ENCODE data around the gene HYAL3.

Gene HYAL3

DNA sequence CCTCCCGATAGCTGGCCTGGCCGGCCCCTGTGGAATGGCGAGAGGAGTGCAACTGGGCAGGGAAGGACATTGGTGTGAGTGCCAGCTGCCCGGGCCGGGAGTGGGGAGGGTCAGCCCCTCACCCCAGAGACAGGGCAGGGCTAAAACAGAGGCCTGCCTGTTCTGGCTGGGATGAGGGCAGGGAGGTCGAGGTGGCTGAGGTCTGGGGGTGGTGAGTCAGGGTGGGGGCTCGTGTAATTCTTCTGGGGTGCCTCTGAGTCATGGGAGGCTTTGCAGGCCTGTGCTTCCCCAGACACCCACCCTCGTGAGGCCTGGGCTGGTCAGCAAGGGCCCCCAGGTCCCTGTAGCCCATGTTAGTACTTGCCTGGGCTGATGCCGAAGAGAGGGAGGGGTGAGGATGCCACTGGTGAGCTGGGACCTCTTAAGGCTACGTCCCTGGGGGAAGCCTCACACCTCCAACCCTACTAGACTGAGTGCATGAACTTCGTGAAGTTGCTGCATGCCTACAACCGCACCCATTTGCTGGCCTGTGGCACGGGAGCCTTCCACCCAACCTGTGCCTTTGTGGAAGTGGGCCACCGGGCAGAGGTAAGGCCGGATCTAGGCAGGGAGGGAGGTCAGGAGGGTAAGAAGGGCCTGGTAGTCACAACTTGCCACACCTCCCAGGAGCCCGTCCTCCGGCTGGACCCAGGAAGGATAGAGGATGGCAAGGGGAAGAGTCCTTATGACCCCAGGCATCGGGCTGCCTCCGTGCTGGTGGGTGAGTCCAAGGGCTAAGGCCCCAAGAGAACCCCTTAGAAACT, 28.6 kb downstream of the HYAL3 start:
- Histone ChIP-seq H3K4me3 (ENCODE audit: low read length) (no peak overlapping the region), H3K4me1 (ENCODE audit: control insufficient read depth, low read depth, low read length) (peaks cover 8% of the 10 kb centered on the region), H3K79me1 (ENCODE audit: low read length) (no peaks in the 10 kb centered on the region), H3K79me2 (ENCODE audit: control insufficient read depth, insufficient read depth, low read length) (no peaks in the 10 kb centered on the region), H3K9ac (ENCODE audit: low read length) (no peak overlapping the region), H3K56ac (ENCODE audit: low read length) (no peak overlapping the region), H3K27me3 (ENCODE audit: insufficient read depth, low read length, poor library complexity) (peaks cover 4% of the 10 kb centered on the region), H3K27ac (ENCODE audit: low read depth, low read length) (no peak overlapping the region), H3K4ac (ENCODE audit: low read depth, low read length) (no peak overlapping the region), H2AK5ac (ENCODE audit: low read length) (no peak overlapping the region), H4K8ac (ENCODE audit: low read depth, low read length) (no peak overlapping the region), H2BK120ac (ENCODE audit: low read depth, low read length) (no peak overlapping the region), H2BK5ac (ENCODE audit: low read length) (no peak overlapping the region), H3K23ac (ENCODE audit: low read length) (no peak overlapping the region), H2BK15ac (replicated peaks; ENCODE audit: low read depth) (no peak overlapping the region), H3K18ac (ENCODE audit: low read length) (no peak overlapping the region), H4K5ac (ENCODE audit: low read length) (no peak overlapping the region), H3K36me3 (ENCODE audit: control insufficient read depth, insufficient read depth, low read length) (no peaks in the 10 kb centered on the region), H3K4me2 (ENCODE audit: low read length) (no peak overlapping the region)
- no CpG with 5 or more reads among the region's 19 CpGs for WGBS (ENCODE audit: extremely low coverage, insufficient coverage, low lambda C conversion rate)
- no peak for DNase-seq

DNA sequence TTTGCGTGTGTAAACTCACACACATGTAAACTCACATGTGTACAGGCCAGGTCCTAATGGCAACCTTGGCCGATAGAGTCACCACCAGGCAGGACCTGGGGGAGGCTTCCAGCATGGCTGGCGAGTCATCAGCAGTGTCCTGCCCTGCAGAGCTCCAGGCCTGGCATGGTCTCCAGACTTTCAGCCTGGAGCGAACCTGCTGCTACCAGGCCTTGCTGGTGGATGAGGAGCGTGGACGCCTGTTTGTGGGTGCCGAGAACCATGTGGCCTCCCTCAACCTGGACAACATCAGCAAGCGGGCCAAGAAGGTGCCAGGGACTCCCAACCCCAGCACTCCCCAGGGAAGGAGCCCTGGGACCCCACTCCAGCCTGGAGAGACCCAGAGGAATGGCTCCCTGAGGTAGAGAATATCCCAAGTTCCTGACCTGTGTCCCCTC, 29.2 kb downstream of the HYAL3 start:
- no peak overlapping the region for H3K4me3 ChIP-seq (ENCODE audit: low read length)
- H4K8ac ChIP-seq (ENCODE audit: low read depth, low read length) = no peak overlapping the region
- H3K18ac ChIP-seq (ENCODE audit: low read length) = no peak overlapping the region
- peaks cover 3% of the 10 kb centered on the region for H3K27me3 ChIP-seq (ENCODE audit: insufficient read depth, low read length, poor library complexity)
- no peak overlapping the region for H3K27ac ChIP-seq (ENCODE audit: low read depth, low read length)
- H3K23ac ChIP-seq (ENCODE audit: low read length) = no peak overlapping the region
- no peak overlapping the region for H3K4ac ChIP-seq (ENCODE audit: low read depth, low read length)
- H3K79me1 ChIP-seq (ENCODE audit: low read length) = no peaks in the 10 kb centered on the region
- H3K9ac ChIP-seq (ENCODE audit: low read length) = no peak overlapping the region
- H2AK5ac ChIP-seq (ENCODE audit: low read length) = no peak overlapping the region
- no peak overlapping the region for H2BK5ac ChIP-seq (ENCODE audit: low read length)
- no peaks in the 10 kb centered on the region for H3K79me2 ChIP-seq (ENCODE audit: control insufficient read depth, insufficient read depth, low read length)
- H3K36me3 ChIP-seq (ENCODE audit: control insufficient read depth, insufficient read depth, low read length) = no peaks in the 10 kb centered on the region
- no peak overlapping the region for H2BK15ac ChIP-seq (replicated peaks; ENCODE audit: low read depth)
- no peak overlapping the region for H4K5ac ChIP-seq (ENCODE audit: low read length)
- no peak overlapping the region for H2BK120ac ChIP-seq (ENCODE audit: low read depth, low read length)
- peaks cover 13% of the 10 kb centered on the region for H3K4me1 ChIP-seq (ENCODE audit: control insufficient read depth, low read depth, low read length)
- no peak overlapping the region for H3K56ac ChIP-seq (ENCODE audit: low read length)
- WGBS (ENCODE audit: extremely low coverage, insufficient coverage, low lambda C conversion rate) = no CpG with 5 or more reads among the region's 8 CpGs
- DNase-seq = no peak
- no peak overlapping the region for H3K4me2 ChIP-seq (ENCODE audit: low read length)

DNA sequence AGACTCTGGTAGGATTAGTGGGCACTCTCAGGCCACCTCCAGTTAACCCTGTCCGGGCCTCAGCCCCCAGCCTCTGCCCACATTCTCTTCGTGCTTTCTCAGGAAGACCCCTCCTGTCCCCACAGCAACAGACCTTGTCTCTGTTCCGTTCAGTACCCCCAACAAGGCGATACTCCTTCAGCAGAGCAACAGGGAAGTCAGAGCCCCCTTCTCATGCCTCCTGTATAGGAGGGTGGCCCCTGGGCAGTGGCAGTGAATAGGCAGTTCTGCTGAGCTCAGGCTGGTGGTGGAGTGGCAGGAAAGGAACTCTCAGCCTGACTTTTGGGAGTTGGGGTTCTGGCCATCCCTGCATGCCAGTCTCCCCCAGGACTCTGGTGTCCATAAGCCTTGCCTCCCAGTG, 29.7 kb downstream of the HYAL3 start:
- Histone ChIP-seq H3K4me1 (ENCODE audit: control insufficient read depth, low read depth, low read length) (peaks cover 14% of the 10 kb centered on the region), H3K4me3 (ENCODE audit: low read length) (no peak overlapping the region), H4K5ac (ENCODE audit: low read length) (no peak overlapping the region), H3K4ac (ENCODE audit: low read depth, low read length) (no peak overlapping the region), H2BK120ac (ENCODE audit: low read depth, low read length) (no peak overlapping the region), H3K27me3 (ENCODE audit: insufficient read depth, low read length, poor library complexity) (peaks cover under 1% of the 10 kb centered on the region), H4K8ac (ENCODE audit: low read depth, low read length) (no peak overlapping the region), H3K18ac (ENCODE audit: low read length) (no peak overlapping the region), H3K27ac (ENCODE audit: low read depth, low read length) (no peak overlapping the region), H3K4me2 (ENCODE audit: low read length) (no peak overlapping the region), H2BK15ac (replicated peaks; ENCODE audit: low read depth) (no peak overlapping the region), H3K56ac (ENCODE audit: low read length) (no peak overlapping the region), H3K79me1 (ENCODE audit: low read length) (no peaks in the 10 kb centered on the region), H3K9ac (ENCODE audit: low read length) (no peak overlapping the region), H3K79me2 (ENCODE audit: control insufficient read depth, insufficient read depth, low read length) (no peaks in the 10 kb centered on the region), H3K23ac (ENCODE audit: low read length) (no peak overlapping the region), H2AK5ac (ENCODE audit: low read length) (no peak overlapping the region), H3K36me3 (ENCODE audit: control insufficient read depth, insufficient read depth, low read length) (no peaks in the 10 kb centered on the region), H2BK5ac (ENCODE audit: low read length) (no peak overlapping the region)
- no peak for DNase-seq
- no CpG with 5 or more reads among the region's 4 CpGs for WGBS (ENCODE audit: extremely low coverage, insufficient coverage, low lambda C conversion rate)

DNA sequence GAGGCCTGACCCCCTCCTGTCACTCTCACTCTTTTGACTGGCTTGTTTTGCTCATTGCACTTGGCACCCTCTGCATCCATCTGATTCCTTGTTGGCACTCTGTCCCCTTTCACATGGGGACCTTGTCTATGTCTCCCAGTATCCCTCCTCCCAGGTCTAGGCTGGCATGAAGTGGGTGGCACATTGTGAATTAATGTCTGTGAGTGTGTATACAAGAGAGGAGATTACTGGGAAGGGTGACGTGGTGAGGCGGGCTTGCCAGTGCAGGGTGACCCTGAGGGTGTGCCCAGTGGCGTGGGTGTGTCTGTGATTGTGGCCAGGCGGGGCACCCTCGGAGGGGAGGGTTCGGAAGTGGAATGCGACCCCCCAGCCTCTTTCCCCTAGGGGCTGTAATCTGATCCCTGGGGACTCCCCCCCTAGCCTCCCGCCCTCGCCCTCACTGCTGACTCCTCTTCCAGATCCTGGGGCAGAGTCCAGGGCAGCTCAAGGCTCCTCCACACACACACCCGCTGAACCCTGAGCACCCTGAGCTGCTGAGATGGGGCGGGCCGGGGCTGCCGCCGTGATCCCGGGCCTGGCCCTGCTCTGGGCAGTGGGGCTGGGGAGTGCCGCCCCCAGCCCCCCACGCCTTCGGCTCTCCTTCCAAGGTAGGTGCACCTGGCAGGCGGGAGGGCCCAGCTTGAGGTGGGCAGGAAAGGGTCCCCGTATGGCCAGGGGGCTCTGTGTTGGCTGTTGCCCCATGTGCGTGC, 30.3 kb downstream of the HYAL3 start, which contains the start of gene SEMA3B:
TSS of gene SEMA3B (plus strand) at position 445 of the 749 bp plus-strand sequence. CDS start at position 539, 94 bp downstream.
- no peak within 1 kb of the TSS for H3K18ac ChIP-seq (ENCODE audit: low read length)
- no peak within 1 kb of the TSS for H3K4ac ChIP-seq (ENCODE audit: low read depth, low read length)
- no peak within 1 kb of the TSS for H4K8ac ChIP-seq (ENCODE audit: low read depth, low read length)
- no peaks in the 10 kb centered on the region for H3K79me1 ChIP-seq (ENCODE audit: low read length)
- H2BK15ac ChIP-seq (replicated peaks; ENCODE audit: low read depth) = no peak within 1 kb of the TSS
- no peak within 1 kb of the TSS for H3K23ac ChIP-seq (ENCODE audit: low read length)
- no peak for DNase-seq
- no peak within 1 kb of the TSS for H3K56ac ChIP-seq (ENCODE audit: low read length)
- H2BK5ac ChIP-seq (ENCODE audit: low read length) = no peak within 1 kb of the TSS
- peaks cover 17% of the 10 kb centered on the region for H3K4me1 ChIP-seq (ENCODE audit: control insufficient read depth, low read depth, low read length)
- no peak within 1 kb of the TSS for H4K5ac ChIP-seq (ENCODE audit: low read length)
- no peak within 1 kb of the TSS for H2BK120ac ChIP-seq (ENCODE audit: low read depth, low read length)
- H3K4me3 ChIP-seq (ENCODE audit: low read length) = no peak within 1 kb of the TSS
- no peak within 1 kb of the TSS for H3K4me2 ChIP-seq (ENCODE audit: low read length)
- H3K36me3 ChIP-seq (ENCODE audit: control insufficient read depth, insufficient read depth, low read length) = no peaks in the 10 kb centered on the region
- no peaks in the 10 kb centered on the region for H3K27me3 ChIP-seq (ENCODE audit: insufficient read depth, low read length, poor library complexity)
- H3K79me2 ChIP-seq (ENCODE audit: control insufficient read depth, insufficient read depth, low read length) = no peaks in the 10 kb centered on the region
- H2AK5ac ChIP-seq (ENCODE audit: low read length) = no peak within 1 kb of the TSS
- no peak within 1 kb of the TSS for H3K9ac ChIP-seq (ENCODE audit: low read length)
- H3K27ac ChIP-seq (ENCODE audit: low read depth, low read length) = no peak within 1 kb of the TSS
- WGBS (ENCODE audit: extremely low coverage, insufficient coverage, low lambda C conversion rate) = no CpG with 5 or more reads among the region's 21 CpGs

DNA sequence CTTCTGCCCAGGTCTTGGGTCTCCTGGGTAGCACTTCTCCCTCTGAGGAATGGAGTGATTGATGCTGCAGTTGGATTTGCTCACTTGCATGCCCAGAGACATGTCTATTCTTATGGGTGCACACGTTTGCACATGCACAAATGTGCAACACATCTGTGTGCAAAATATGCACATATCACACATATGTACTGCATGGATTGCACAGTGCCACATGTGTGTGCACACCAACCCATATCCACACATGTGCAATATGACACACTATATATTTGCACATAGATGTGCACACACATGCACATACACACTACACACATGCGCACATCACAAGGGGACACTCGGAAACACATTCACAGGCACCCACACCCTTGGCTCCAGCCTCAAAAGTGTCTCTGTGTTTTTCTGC, 30.9 kb downstream of the HYAL3 start:
- Histone ChIP-seq H2BK120ac (ENCODE audit: low read depth, low read length) (no peak overlapping the region), H3K79me1 (ENCODE audit: low read length) (no peaks in the 10 kb centered on the region), H2AK5ac (ENCODE audit: low read length) (no peak overlapping the region), H2BK5ac (ENCODE audit: low read length) (no peak overlapping the region), H3K27me3 (ENCODE audit: insufficient read depth, low read length, poor library complexity) (no peaks in the 10 kb centered on the region), H3K4ac (ENCODE audit: low read depth, low read length) (no peak overlapping the region), H4K8ac (ENCODE audit: low read depth, low read length) (no peak overlapping the region), H3K4me2 (ENCODE audit: low read length) (no peak overlapping the region), H3K79me2 (ENCODE audit: control insufficient read depth, insufficient read depth, low read length) (no peaks in the 10 kb centered on the region), H3K56ac (ENCODE audit: low read length) (no peak overlapping the region), H4K5ac (ENCODE audit: low read length) (no peak overlapping the region), H3K18ac (ENCODE audit: low read length) (no peak overlapping the region), H3K23ac (ENCODE audit: low read length) (no peak overlapping the region), H3K9ac (ENCODE audit: low read length) (no peak overlapping the region), H3K4me1 (ENCODE audit: control insufficient read depth, low read depth, low read length) (peaks cover 17% of the 10 kb centered on the region), H3K4me3 (ENCODE audit: low read length) (no peak overlapping the region), H3K36me3 (ENCODE audit: control insufficient read depth, insufficient read depth, low read length) (no peaks in the 10 kb centered on the region), H3K27ac (ENCODE audit: low read depth, low read length) (no peak overlapping the region), H2BK15ac (replicated peaks; ENCODE audit: low read depth) (no peak overlapping the region)
- no CpG with 5 or more reads among the region's 3 CpGs for WGBS (ENCODE audit: extremely low coverage, insufficient coverage, low lambda C conversion rate)
- DNase-seq = no peak

Measured in mesendoderm (in vitro differentiated cells).